HG03064 (cell line): ENCODE results near the gene POLD4.

Source experiments
- ATAC-seq: cut with Tn5 transposase; IDR thresholded peaks from one replicate; pipeline ENCODE4 v1.9.1; 2021; ENCODE audit warnings: low read depth; ENCODE audit not compliant: unreplicated experiment

Gene POLD4

GRCh38 chr11:67372321-67372992, 19.1 kb upstream of the POLD4 start:
- no peak for ATAC-seq

GRCh38 chr11:67371911-67372320, 18.6 kb upstream of the POLD4 start:
- ATAC-seq, result no peak

- ATAC-seq, result no peak
Observed at GRCh38 chr11:67371189-67371910, 18.0 kb upstream of the POLD4 start.

- ATAC-seq, result no peak
Observed at GRCh38 chr11:67370351-67371076, 17.2 kb upstream of the POLD4 start.

- ATAC-seq, result no peak
Observed at GRCh38 chr11:67369801-67370284, 16.5 kb upstream of the POLD4 start.

GRCh38 chr11:67369275-67369674, 15.9 kb upstream of the POLD4 start:
- ATAC-seq, result no peak

- no peak for ATAC-seq
Observed at GRCh38 chr11:67368621-67369020, 15.3 kb upstream of the POLD4 start.

- ATAC-seq, result no peak
Observed at GRCh38 chr11:67367761-67368227, 14.4 kb upstream of the POLD4 start.

GRCh38 chr11:67366961-67367760, 13.8 kb upstream of the POLD4 start:
- no peak for ATAC-seq

- ATAC-seq, result no peak
Observed at GRCh38 chr11:67366546-67366945, 13.2 kb upstream of the POLD4 start.

GRCh38 chr11:67365736-67366444, 12.5 kb upstream of the POLD4 start:
- ATAC-seq, result no peak

GRCh38 chr11:67364783-67365722, 11.7 kb upstream of the POLD4 start:
- ATAC-seq, result no peak

- no peak for ATAC-seq
Observed at GRCh38 chr11:67364169-67364568, 10.8 kb upstream of the POLD4 start.

- ATAC-seq, result no peak
Observed at GRCh38 chr11:67357831-67358670, 4.7 kb upstream of the POLD4 start.

- no peak for ATAC-seq
Observed at GRCh38 chr11:67356864-67357561, 3.7 kb upstream of the POLD4 start.

- no peak for ATAC-seq
Observed at GRCh38 chr11:67356387-67356863, 3.1 kb upstream of the POLD4 start.

GRCh38 chr11:67355794-67356386, 2.5 kb upstream of the POLD4 start:
- ATAC-seq, result no peak
